NCI-H446 treated with DMSO at 0.1 percent for 48 hours (cell line): ENCODE results near the gene LRP2.
"Not testable (repeated sequence)": the region's sequence is repeated elsewhere in the genome, so short reads cannot be mapped to it uniquely, and the experiment has no call there.

ENCODE experiments used
- DNase-seq: peaks from one replicate; lab custom pipeline; 2025; lab: John Stamatoyannopoulos, UW

LRP2 gene

GRCh38 chr2:169301596-169302335, 60.6 kb downstream of the LRP2 start:
- DNase-seq = no peak

- no peak for DNase-seq
Measured at GRCh38 chr2:169300636-169301530, 61.5 kb downstream of the LRP2 start.

GRCh38 chr2:169298007-169298406, 64.3 kb downstream of the LRP2 start:
- DNase-seq = no peak

GRCh38 chr2:169294001-169294675, 68.2 kb downstream of the LRP2 start:
- no peak for DNase-seq

- no peak for DNase-seq
Measured at GRCh38 chr2:169291517-169291916, 70.8 kb downstream of the LRP2 start.

GRCh38 chr2:169290433-169290832, 71.9 kb downstream of the LRP2 start:
- no peak for DNase-seq

- no peak for DNase-seq
Measured at GRCh38 chr2:169287666-169288065, 74.7 kb downstream of the LRP2 start.

GRCh38 chr2:169286624-169287231, 75.6 kb downstream of the LRP2 start:
- no peak for DNase-seq

- DNase-seq = no peak
Measured at GRCh38 chr2:169285531-169286235, 76.7 kb downstream of the LRP2 start.

GRCh38 chr2:169280502-169280901, 81.8 kb downstream of the LRP2 start:
- DNase-seq = no peak

GRCh38 chr2:169275696-169276444, 86.5 kb downstream of the LRP2 start:
- DNase-seq = no peak

GRCh38 chr2:169272010-169272409, 90.3 kb downstream of the LRP2 start:
- no peak for DNase-seq

- not testable (repeated sequence) for DNase-seq
Measured at GRCh38 chr2:169270574-169270973, 91.8 kb downstream of the LRP2 start.

GRCh38 chr2:169265591-169265990, 96.7 kb downstream of the LRP2 start:
- no peak for DNase-seq

- DNase-seq = no peak
Measured at GRCh38 chr2:169260846-169261642, 101.3 kb downstream of the LRP2 start.

- no peak for DNase-seq
Measured at GRCh38 chr2:169260246-169260645, 102.1 kb downstream of the LRP2 start.

- DNase-seq = no peak
Measured at GRCh38 chr2:169259402-169259801, 102.9 kb downstream of the LRP2 start.

GRCh38 chr2:169258045-169258601, 104.2 kb downstream of the LRP2 start:
- DNase-seq = no peak

- DNase-seq = no peak
Measured at GRCh38 chr2:169254774-169255173, 107.6 kb downstream of the LRP2 start.

- no peak for DNase-seq
Measured at GRCh38 chr2:169247211-169247610, 115.1 kb downstream of the LRP2 start.
